Stimulated activated CD4-positive, alpha-beta T cell treated with anti-CD3 and anti-CD28 coated beads, Interleukin-12 subunit alpha, Interleukin-12 subunit beta, amount 100 ng/mL, for 48 hours (primary cell): ENCODE data around the gene ARPP19.
"Not testable (repeated sequence)": the region's sequence is repeated elsewhere in the genome, so short reads cannot be mapped to it uniquely, and the experiment has no call there.

Source experiments
- DNase-seq, 3 donors: peaks; one replicate each; pipeline ENCODE4 v3.0.0-alpha.2; 2020; ENCODE audit warnings: low read depth in 2 of 3, low spot score in 1 of 3

ARPP19 gene

DNA sequence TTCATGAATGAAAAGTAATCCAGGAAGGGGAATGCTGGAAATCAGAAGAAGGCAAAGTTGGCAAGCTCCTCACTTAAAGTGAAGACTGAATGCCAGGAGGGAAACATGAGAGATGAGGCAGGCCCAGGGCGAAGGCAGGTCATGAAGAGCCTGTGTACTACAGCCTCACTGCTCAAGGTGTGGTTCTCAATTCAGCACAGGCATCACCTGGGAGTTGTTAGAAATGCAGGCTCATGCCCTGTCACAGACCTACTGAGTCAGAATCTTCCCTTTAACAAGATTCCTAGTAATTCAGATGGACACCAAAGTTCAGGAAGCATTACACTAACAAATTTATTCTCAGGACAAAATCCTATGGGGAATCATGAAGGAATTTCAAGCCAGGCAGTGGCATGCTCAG, 54.3 kb downstream of the ARPP19 start:
- no peak for DNase-seq

DNA sequence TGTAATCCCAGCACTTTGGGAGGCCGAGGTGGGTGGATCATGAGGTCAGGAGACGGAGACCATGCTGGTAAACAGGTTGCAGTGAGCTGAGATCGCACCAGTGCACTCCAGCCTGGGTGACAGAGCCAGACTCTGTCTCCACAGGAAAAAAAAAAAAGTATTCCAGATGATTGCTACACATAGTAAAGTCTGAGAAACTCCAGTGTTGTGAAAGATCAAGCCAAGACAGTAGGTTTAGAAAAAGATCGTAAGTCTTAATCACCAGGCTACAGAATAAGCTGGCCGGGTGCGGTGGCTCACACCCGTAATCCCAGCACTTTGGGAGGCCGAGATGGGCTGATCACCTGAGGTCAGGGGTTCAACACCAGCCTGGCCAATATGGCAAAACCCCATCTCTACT, 56.0 kb downstream of the ARPP19 start:
- not testable (repeated sequence) for DNase-seq

DNA sequence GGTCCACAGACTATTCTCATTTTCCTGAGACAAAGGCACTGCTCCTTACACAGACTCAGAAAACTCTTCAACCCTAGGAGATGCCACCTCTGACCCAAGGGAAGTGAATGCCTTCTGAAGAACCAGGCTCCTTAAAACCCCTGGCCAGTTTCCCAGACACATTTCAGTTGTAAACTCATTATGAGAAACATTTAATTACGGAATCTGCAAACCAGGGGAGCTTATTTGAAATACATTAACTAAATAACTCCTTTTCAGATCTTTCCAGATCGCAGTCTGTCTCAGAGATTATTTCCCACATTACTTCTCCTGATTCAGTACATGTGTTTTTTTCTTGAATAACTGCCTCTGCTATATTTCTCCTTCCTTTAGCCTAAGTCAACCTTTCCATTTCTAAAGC, 57.7 kb downstream of the ARPP19 start:
- DNase-seq, result no peak

DNA sequence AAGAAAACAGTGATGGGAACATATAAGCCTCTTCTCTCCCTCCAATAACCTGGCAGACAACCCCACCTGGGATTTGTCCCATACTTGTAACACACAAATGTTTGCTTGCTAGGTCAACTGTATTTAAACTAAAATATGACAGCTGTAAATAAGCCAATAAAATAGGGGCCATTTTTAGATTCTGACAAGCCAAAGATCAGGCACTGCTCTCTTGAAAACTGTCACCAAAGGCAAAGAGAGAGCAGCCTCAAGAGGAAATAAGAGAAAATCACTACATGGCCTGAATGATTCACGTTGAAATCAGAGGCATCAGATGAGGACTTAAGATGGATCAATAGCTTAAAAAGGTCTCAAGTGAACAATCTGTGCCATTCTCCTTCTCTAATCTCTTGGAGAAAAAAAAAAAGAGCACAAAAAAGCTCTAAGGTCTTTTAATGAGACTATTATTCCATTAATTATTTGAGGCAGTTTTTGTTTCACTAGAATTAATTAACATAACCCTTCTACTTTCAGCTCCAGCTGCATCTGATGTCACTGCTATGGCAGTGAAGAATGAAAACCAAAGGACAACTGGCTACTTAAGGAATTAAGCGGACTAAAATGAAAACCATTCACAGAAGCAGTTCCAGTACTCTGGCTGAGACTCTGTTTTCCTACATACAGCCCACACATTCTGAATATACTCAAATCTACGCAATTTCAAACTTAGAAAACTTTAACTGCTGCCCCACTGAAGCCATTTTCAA, 59.2 kb downstream of the ARPP19 start:
- DNase-seq, result no peak

DNA sequence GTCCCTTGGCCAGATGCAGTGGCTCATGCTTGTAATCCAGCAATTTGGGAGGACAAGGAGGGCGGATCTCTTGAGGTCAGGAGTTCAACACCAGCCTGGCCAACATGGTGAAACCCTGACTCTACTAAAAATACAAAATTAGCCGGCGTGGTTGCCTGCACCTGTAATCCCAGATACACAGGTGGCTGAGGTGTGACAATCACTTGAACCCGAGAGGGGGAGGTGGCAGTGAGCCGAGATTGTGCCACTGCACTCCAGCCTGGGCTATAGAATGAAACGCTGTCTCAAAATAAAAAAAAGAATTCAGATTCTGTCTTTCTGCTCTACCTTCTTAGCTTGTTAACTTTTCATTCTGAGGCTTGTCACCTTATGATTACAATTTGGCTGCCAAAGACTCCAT, 62.3 kb downstream of the ARPP19 start:
- DNase-seq, result no peak

DNA sequence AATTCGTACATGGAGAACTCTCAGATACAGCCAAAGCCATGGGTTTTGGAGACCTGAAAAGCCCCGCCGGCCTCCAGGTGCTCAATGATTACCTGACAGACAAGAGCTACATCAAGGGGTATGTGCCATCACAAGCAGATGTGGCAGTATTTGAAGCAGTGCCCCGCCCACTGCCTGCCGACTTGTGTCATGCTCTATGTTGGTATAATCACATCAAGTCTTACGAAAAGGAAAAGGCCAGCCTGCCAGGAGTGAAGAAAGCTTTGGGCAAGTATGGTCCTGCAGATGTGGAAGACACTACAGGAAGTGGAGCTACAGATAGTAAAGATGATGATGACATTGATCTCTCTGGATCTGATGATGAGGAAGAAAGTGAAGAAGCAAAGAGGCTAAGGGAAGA, 63.7 kb downstream of the ARPP19 start:
- no peak for DNase-seq

DNA sequence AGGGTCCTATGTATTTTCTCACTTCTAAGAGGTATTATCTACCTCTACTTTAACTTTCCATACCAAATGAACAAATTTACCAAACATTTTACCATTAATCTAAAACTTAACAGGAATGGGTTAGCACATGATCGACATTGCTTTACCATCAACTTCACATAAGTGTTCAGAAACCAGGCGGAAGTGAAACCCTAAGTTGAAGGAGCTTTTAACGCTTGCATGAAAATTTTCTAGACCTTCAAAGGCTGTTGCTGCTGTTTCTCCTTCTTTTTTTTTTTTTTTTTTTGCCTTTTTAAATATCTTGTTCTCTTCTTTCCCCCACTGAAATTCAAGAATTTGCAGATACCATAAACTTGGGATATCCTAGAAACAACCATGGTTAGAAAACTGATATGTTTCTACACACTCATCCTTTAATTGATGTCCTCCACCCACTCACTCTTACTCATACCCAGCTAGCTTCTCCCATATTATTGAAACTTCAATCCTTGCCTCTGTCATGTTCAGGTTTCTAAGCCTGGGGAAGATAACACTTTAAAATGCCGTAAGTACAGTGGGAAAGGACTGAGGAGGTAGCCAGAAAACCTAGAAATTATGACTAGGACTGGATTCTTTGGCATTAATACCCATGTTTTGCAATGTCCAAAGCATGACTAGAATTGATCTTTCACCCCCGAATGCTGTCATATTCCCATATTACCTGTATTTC, 64.9 kb downstream of the ARPP19 start:
- no peak for DNase-seq

DNA sequence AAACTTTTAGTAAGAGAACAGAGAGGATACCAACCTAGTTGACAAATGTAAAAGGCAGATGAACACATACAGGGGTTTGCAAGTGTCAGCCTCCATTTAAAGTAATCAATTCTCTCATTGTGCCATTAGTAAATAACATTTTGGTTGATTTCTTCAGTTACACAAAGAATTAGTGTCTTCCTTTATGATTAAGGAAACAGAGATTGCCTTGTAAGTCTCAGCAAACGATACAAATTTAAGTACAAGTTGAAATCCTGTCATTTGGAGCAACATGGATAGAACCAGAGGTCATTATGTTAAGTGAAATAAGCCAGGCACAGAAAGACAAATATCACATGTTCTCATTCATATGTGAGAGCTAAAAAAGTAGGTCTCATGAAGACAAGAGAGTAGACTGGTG, 66.2 kb downstream of the ARPP19 start:
- no peak for DNase-seq

DNA sequence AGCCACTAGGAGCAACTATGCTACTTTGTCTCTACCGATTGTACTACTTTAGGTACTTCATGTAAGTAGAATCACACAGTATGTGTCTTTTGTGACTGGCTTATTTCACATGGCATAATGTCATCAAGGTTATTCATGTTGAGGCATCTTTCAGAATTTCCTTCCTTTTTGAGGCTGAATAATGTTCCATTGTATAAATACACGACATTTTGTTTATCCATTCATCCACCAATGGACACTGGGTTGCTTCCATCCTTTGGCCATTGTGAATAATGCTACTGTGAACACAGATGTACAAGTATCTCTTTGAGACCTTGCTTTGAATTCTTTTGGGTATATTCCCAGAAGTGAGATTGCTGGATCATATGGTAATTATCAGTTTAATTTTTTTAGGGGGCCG, 69.3 kb downstream of the ARPP19 start:
- no peak for DNase-seq

DNA sequence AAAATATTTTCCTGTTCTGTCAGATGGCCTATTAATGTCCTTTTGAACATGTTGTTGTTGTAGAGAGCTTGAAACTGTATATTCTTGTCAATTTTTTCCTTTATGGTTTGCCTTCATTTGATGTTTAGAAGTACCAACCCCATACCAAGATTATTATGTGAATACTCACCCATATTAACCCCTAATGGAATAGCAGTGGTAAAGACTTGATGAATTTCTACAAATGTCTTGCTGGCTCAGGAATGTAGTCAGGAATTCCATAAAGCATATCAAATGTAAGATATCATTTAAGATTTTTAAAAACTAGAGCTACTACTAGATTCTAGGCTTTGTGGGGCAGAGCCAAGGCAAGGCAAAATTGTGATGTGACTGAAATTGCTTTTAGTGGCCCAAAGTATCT, 70.1 kb downstream of the ARPP19 start:
- DNase-seq, result no peak
